Activated naive CD8-positive, alpha-beta T cell treated with anti-CD3 and anti-CD28 coated beads, Interleukin-2, amount 50 U/mL, for 24 hours (primary cell): ENCODE results near the gene LMNTD1.
"Not testable (repeated sequence)": the region's sequence is repeated elsewhere in the genome, so short reads cannot be mapped to it uniquely, and the experiment has no call there.

Source experiments
- ATAC-seq: fragments of 150-1000 bp; cut with Tn5 transposase; one replicate; pipeline ENCODE4 v1.10.0; 2021
- DNase-seq: peaks from one replicate; pipeline ENCODE4 v3.0.0; 2021
- H3K27ac Mint-ChIP-seq: one replicate; pipeline ENCODE4 v1.8.0; 2021; ENCODE audit warnings: mild to moderate bottlenecking, mixed read lengths
- H3K27me3 Mint-ChIP-seq: one replicate; pipeline ENCODE4 v1.8.0; 2021; ENCODE audit warnings: mixed read lengths
- H3K36me3 Mint-ChIP-seq: one replicate; pipeline ENCODE4 v1.8.0; 2021; ENCODE audit warnings: low read depth, mixed read lengths
- H3K4me1 Mint-ChIP-seq: one replicate; pipeline ENCODE4 v1.8.0; 2021; ENCODE audit warnings: mixed read lengths
- H3K4me3 Mint-ChIP-seq: one replicate; pipeline ENCODE4 v1.8.0; 2021; ENCODE audit warnings: mild to moderate bottlenecking, moderate library complexity, mixed read lengths
- H3K9me3 Mint-ChIP-seq: one replicate; pipeline ENCODE4 v1.8.0; 2021; ENCODE audit warnings: mixed read lengths

LMNTD1 gene

GRCh38 chr12:25491396-25492325, 61.4 kb downstream of the LMNTD1 start:
- Mint-ChIP-seq H3K9me3 (no peaks in the 10 kb centered on the region), H3K4me1 (peaks cover 1% of the 10 kb centered on the region), H3K27ac (no peak overlapping the region), H3K27me3 (no peaks in the 10 kb centered on the region), H3K4me3 (no peak overlapping the region), H3K36me3 (no peaks in the 10 kb centered on the region)
- ATAC-seq (no peak), DNase-seq (no peak)

- not testable (repeated sequence) for H3K4me3 Mint-ChIP-seq, H3K27me3 Mint-ChIP-seq, DNase-seq, ATAC-seq, H3K36me3 Mint-ChIP-seq, H3K4me1 Mint-ChIP-seq, H3K27ac Mint-ChIP-seq, H3K9me3 Mint-ChIP-seq
Measured at GRCh38 chr12:25488956-25489870, 63.9 kb downstream of the LMNTD1 start.

GRCh38 chr12:25482625-25483024, 70.5 kb downstream of the LMNTD1 start:
- no peaks in the 10 kb centered on the region for H3K9me3 Mint-ChIP-seq
- no peaks in the 10 kb centered on the region for H3K36me3 Mint-ChIP-seq
- H3K27ac Mint-ChIP-seq, result no peak overlapping the region
- DNase-seq (no peak), ATAC-seq (no peak)
- H3K27me3 Mint-ChIP-seq, result no peaks in the 10 kb centered on the region
- H3K4me3 Mint-ChIP-seq, result no peak overlapping the region
- H3K4me1 Mint-ChIP-seq, result no peaks in the 10 kb centered on the region

- ATAC-seq, result no peak
- H3K27me3 Mint-ChIP-seq, result no peaks in the 10 kb centered on the region
Measured at GRCh38 chr12:25480145-25480544, 72.9 kb downstream of the LMNTD1 start.

GRCh38 chr12:25477217-25477616, 75.9 kb downstream of the LMNTD1 start:
- no peaks in the 10 kb centered on the region for H3K4me1 Mint-ChIP-seq
- H3K4me3 Mint-ChIP-seq, result no peak overlapping the region
- ATAC-seq (no peak), DNase-seq (no peak)
- no peaks in the 10 kb centered on the region for H3K9me3 Mint-ChIP-seq
- no peaks in the 10 kb centered on the region for H3K27me3 Mint-ChIP-seq
- no peak overlapping the region for H3K27ac Mint-ChIP-seq
- no peaks in the 10 kb centered on the region for H3K36me3 Mint-ChIP-seq

More at GRCh38 chr12:25480145-25480544, 72.9 kb downstream of the LMNTD1 start:
- H3K27ac Mint-ChIP-seq, result no peak overlapping the region
- no peaks in the 10 kb centered on the region for H3K9me3 Mint-ChIP-seq
- no peak overlapping the region for H3K4me3 Mint-ChIP-seq
- H3K4me1 Mint-ChIP-seq, result no peaks in the 10 kb centered on the region
- no peak for DNase-seq
- no peaks in the 10 kb centered on the region for H3K36me3 Mint-ChIP-seq

- Mint-ChIP-seq H3K27me3 (no peaks in the 10 kb centered on the region), H3K27ac (no peak overlapping the region), H3K9me3 (no peaks in the 10 kb centered on the region), H3K4me1 (no peaks in the 10 kb centered on the region), H3K4me3 (no peak overlapping the region), H3K36me3 (no peaks in the 10 kb centered on the region)
- ATAC-seq, result no peak
- DNase-seq, result no peak
Measured at GRCh38 chr12:25472453-25472852, 80.6 kb downstream of the LMNTD1 start.

- ATAC-seq, result no peak
Measured at GRCh38 chr12:25469861-25470260, 83.2 kb downstream of the LMNTD1 start.

GRCh38 chr12:25469368-25469767, 83.7 kb downstream of the LMNTD1 start:
- ATAC-seq (no peak), DNase-seq (no peak)
- no peaks in the 10 kb centered on the region for H3K36me3 Mint-ChIP-seq
- H3K27me3 Mint-ChIP-seq, result no peaks in the 10 kb centered on the region
- H3K27ac Mint-ChIP-seq, result no peak overlapping the region
- no peaks in the 10 kb centered on the region for H3K4me1 Mint-ChIP-seq
- peaks cover 6% of the 10 kb centered on the region for H3K9me3 Mint-ChIP-seq
- H3K4me3 Mint-ChIP-seq, result no peak overlapping the region

More at GRCh38 chr12:25469861-25470260, 83.2 kb downstream of the LMNTD1 start:
- Mint-ChIP-seq H3K4me3 (no peak overlapping the region), H3K9me3 (peaks cover 6% of the 10 kb centered on the region), H3K36me3 (no peaks in the 10 kb centered on the region), H3K27me3 (no peaks in the 10 kb centered on the region), H3K27ac (no peak overlapping the region), H3K4me1 (no peaks in the 10 kb centered on the region)
- no peak for DNase-seq

GRCh38 chr12:25463521-25463920, 89.6 kb downstream of the LMNTD1 start:
- peaks cover 6% of the 10 kb centered on the region for H3K9me3 Mint-ChIP-seq

GRCh38 chr12:25463005-25463404, 90.1 kb downstream of the LMNTD1 start:
- H3K9me3 Mint-ChIP-seq, result peaks cover 6% of the 10 kb centered on the region
- H3K27ac Mint-ChIP-seq, result no peak overlapping the region
- H3K4me3 Mint-ChIP-seq, result no peak overlapping the region
- no peaks in the 10 kb centered on the region for H3K36me3 Mint-ChIP-seq
- no peak for ATAC-seq
- no peak for DNase-seq
- no peaks in the 10 kb centered on the region for H3K4me1 Mint-ChIP-seq
- no peaks in the 10 kb centered on the region for H3K27me3 Mint-ChIP-seq

More at GRCh38 chr12:25463521-25463920, 89.6 kb downstream of the LMNTD1 start:
- Mint-ChIP-seq H3K36me3 (no peaks in the 10 kb centered on the region), H3K27me3 (no peaks in the 10 kb centered on the region), H3K27ac (no peak overlapping the region), H3K4me1 (no peaks in the 10 kb centered on the region), H3K4me3 (no peak overlapping the region)
- ATAC-seq, result no peak
- DNase-seq, result no peak

GRCh38 chr12:25459541-25459951, 93.5 kb downstream of the LMNTD1 start:
- no peaks in the 10 kb centered on the region for H3K9me3 Mint-ChIP-seq
- no peak for DNase-seq
- H3K4me3 Mint-ChIP-seq, result no peak overlapping the region
- no peak for ATAC-seq
- H3K27ac Mint-ChIP-seq, result no peak overlapping the region
- no peaks in the 10 kb centered on the region for H3K4me1 Mint-ChIP-seq
- no peaks in the 10 kb centered on the region for H3K36me3 Mint-ChIP-seq
- H3K27me3 Mint-ChIP-seq, result no peaks in the 10 kb centered on the region

GRCh38 chr12:25458047-25458552, 95.0 kb downstream of the LMNTD1 start:
- H3K4me3 Mint-ChIP-seq, result no peak overlapping the region
- H3K4me1 Mint-ChIP-seq, result no peaks in the 10 kb centered on the region
- no peaks in the 10 kb centered on the region for H3K9me3 Mint-ChIP-seq
- peaks cover 2% of the 10 kb centered on the region for H3K27me3 Mint-ChIP-seq
- DNase-seq (no peak), ATAC-seq (no peak)
- no peak overlapping the region for H3K27ac Mint-ChIP-seq
- H3K36me3 Mint-ChIP-seq, result no peaks in the 10 kb centered on the region

- Mint-ChIP-seq H3K36me3 (no peaks in the 10 kb centered on the region), H3K27me3 (peaks cover 4% of the 10 kb centered on the region), H3K27ac (no peak overlapping the region), H3K4me1 (no peaks in the 10 kb centered on the region), H3K4me3 (no peak overlapping the region), H3K9me3 (no peaks in the 10 kb centered on the region)
- DNase-seq, result no peak
- ATAC-seq, result no peak
Measured at GRCh38 chr12:25456474-25456873, 96.6 kb downstream of the LMNTD1 start.

- DNase-seq (no peak), ATAC-seq (no peak)
- Mint-ChIP-seq H3K9me3 (no peaks in the 10 kb centered on the region), H3K4me1 (no peaks in the 10 kb centered on the region), H3K4me3 (no peak overlapping the region), H3K36me3 (no peaks in the 10 kb centered on the region), H3K27me3 (peaks cover 4% of the 10 kb centered on the region), H3K27ac (no peak overlapping the region)
Measured at GRCh38 chr12:25455696-25456095, 97.4 kb downstream of the LMNTD1 start.
